GM12873 (cell line): Measurements from ENCODE around the gene SLC49A3.

Source experiments
- TF ChIP-seq, protein P1 (sequence below): IDR thresholded peaks from 2 replicates; pipeline ENCODE4 v1.5.1; 2012; ENCODE audit warnings: low read depth, mild to moderate bottlenecking, moderate library complexity, low read length, control low read depth; ENCODE audit not compliant: insufficient read depth; ENCODE audit errors: missing control alignments

Gene SLC49A3

DNA sequence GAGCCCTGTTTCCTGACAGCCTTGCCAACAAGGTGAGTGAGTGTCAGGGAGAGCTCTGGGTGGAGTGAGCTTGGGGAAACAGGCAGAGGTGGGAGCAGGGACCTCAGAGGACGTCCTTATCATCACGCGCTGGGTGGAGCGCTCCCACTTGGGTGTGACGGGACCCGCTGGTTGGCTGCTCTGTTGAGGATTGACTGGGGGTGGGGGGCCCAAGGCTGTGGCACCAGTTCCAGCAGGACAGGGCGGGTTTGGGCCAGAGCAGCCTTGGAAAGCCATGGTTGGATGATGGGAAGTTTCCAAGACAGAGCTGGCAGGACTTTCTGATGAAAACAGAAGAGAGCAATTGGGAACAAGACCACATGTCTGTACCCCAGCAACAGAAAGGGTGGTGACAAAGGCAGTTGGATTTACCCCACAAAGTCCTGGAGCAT lies 13.7 kb upstream of the SLC49A3 start:
- TF ChIP-seq, protein P1, sequence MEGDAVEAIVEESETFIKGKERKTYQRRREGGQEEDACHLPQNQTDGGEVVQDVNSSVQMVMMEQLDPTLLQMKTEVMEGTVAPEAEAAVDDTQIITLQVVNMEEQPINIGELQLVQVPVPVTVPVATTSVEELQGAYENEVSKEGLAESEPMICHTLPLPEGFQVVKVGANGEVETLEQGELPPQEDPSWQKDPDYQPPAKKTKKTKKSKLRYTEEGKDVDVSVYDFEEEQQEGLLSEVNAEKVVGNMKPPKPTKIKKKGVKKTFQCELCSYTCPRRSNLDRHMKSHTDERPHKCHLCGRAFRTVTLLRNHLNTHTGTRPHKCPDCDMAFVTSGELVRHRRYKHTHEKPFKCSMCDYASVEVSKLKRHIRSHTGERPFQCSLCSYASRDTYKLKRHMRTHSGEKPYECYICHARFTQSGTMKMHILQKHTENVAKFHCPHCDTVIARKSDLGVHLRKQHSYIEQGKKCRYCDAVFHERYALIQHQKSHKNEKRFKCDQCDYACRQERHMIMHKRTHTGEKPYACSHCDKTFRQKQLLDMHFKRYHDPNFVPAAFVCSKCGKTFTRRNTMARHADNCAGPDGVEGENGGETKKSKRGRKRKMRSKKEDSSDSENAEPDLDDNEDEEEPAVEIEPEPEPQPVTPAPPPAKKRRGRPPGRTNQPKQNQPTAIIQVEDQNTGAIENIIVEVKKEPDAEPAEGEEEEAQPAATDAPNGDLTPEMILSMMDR, result no peak

DNA sequence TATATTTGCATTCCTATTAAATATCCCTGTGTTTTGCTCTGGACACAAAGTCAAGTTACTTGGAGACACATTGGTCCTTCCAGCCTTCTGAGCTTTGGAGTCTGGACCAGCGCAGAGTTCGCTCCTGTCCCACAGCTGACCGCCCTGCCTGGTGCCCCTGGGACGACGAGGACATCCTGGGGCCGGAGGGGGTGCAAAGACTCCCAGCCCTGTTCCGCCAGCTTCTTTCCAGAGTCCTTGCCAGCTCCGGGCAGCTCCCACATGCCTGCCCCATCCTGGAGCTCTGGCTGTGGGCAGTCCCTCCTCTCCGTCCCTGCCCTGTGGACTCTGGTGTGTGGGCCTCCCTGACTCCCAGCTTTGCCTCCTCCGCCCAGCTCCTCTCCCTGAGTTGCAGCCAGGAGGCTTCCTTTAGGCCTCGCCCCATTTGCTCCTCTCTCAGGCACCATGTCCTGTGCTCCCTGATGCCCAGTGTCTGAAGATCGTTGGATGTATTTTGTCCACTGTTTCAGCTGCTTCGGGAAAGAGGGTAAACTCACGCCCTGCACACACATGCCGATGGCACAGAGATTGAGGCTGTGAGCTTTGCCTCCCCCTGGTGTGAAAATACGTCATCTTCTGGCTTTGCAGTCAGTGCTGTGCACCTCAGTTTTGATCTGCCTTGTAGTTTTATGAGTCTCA lies 11.8 kb upstream of the SLC49A3 start:
- TF ChIP-seq, protein P1, result no peak

GRCh38 chr4:699816-700580 lies 11.0 kb upstream of the SLC49A3 start:
- TF ChIP-seq, protein P1, result no peak

- TF ChIP-seq, protein P1, result no peak
These were observed 4.0 kb upstream of the SLC49A3 start for GRCh38 chr4:692771-693554.

DNA sequence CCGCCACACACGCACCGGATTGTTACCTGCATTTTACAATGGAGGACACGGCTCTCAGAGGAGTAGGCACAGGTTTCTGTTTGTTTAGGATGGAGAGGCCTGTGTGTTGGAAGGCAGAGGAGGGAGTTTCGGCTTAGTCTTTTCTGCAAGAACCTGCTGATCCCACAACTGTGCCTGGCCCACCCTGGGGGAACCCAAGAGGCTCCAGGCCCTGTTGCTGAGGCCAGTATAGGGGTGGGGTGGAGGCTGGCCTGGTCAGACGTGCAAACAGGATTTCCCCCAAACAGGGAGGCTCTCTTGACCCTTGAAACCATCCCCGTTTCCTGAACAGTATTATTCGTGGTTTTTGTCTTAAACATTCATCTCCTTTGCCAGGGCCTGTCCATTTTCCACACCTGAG lies 772 bp upstream of the SLC49A3 start:
- TF ChIP-seq, protein P1, result no peak

DNA sequence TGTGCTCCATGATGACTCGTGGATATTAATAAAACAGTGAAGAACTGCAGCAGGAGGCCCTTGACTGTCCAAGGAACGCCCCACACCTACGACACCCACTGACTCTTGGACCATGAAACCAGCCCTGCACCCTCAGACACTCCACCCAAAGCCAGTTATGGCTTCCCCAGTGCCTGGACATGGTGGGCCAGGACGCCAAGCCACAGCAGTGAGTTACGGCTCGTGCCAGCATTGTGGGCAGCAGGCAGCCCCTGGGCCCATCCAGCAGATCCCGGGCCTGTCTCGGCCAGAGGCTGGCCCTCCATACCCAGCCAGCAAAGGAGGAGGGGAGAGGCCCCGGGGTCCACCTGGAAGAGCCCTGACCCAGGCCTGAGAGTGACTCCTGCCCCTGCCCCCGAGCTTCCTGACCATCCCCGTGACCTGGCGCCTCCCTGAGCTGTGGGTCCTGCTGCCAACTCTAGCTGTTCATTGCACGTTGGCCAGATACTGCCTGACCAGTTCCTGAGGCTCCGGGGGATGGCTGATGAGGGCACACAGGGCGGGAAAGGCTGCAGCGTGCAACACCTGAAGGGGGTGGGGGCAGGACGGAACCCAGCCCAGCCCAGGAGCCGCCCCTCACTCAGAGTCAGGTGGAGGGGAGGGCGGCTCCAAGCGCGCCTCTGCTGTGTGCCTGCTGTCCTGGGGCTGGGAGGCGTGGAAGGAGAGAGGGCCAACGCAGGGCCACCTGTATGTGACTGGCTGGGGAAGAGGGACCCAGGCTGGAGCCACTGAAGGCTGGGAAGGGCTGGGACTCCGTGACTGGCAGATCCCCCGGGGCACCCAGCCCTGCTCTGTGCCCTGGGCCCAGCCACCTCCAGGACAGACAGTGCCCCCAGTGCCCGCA lies 739 bp downstream of the SLC49A3 start:
- TF ChIP-seq, protein P1, result no peak
